NT2/D1 (cell line): ENCODE measurements around the gene C5orf15.

Source experiments
- SUZ12 ChIP-seq: IDR thresholded peaks from 2 replicates; pipeline ENCODE4 v1.6.1; 2011; ENCODE audit not compliant: insufficient read length, insufficient read depth; ENCODE audit errors: extremely low read depth
- YY1 ChIP-seq: IDR thresholded peaks from 2 replicates; pipeline ENCODE4 v1.6.1; 2011; ENCODE audit not compliant: insufficient read length, insufficient read depth

- no peak for TF ChIP-seq YY1
- no peak for TF ChIP-seq SUZ12
These were observed 35.8 kb downstream of the C5orf15 start for GRCh38 chr5:133932441-133933168.
